ENCODE results near the gene RAMP1. TPM values are rescaled to one million over a fixed set of nuclear protein-coding genes. Genes with fewer than 3 reads are reported as not detected.
"Not testable (repeated sequence)": the region's sequence is repeated elsewhere in the genome, so short reads cannot be mapped to it uniquely, and the experiment has no call there.

RAMP1 gene
- total RNA-seq, 1 donor from 2014 or later = 6.5 TPM

DNA sequence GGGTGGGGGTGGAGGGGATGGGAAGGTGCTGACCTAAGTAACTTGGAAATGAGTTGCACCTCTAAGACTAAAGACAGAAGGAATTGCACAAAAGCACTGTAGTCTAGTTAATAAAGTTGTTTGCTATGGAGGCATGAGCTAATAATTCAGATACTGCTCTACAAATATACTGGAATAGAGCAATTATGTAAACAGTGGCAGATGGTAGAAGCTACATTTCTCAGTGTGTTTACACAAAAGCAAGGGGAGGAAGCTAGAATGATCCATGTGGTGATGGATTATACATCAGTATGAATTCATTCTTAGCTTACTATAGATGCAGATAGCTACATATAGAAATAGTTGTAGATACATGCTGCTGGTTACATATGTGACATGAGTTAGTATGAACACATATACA is 79.8 kb downstream of the RAMP1 start:
- no peak for DNase-seq (ENCODE audit: low read depth)
- H3K4me3 ChIP-seq (ENCODE audit: low read depth, low read length) = no peak overlapping the region
- no peak for TF ChIP-seq CTCF (conservative IDR thresholded peaks at IDR 0.05; ENCODE audit: low read depth, low read length)

- TF ChIP-seq CTCF (conservative IDR thresholded peaks at IDR 0.05; ENCODE audit: low read depth, low read length) = no peak
- no peak overlapping the region for H3K4me3 ChIP-seq (ENCODE audit: low read depth, low read length)
- no peak for DNase-seq (ENCODE audit: low read depth)
These were observed 81.4 kb downstream of the RAMP1 start for GRCh38 chr2:237940828-237941227.

- no peak for DNase-seq (ENCODE audit: low read depth)
- H3K4me3 ChIP-seq (ENCODE audit: low read depth, low read length) = no peak overlapping the region
- TF ChIP-seq CTCF (conservative IDR thresholded peaks at IDR 0.05; ENCODE audit: low read depth, low read length) = no peak
These were observed 81.8 kb downstream of the RAMP1 start for GRCh38 chr2:237941239-237941638.

DNA sequence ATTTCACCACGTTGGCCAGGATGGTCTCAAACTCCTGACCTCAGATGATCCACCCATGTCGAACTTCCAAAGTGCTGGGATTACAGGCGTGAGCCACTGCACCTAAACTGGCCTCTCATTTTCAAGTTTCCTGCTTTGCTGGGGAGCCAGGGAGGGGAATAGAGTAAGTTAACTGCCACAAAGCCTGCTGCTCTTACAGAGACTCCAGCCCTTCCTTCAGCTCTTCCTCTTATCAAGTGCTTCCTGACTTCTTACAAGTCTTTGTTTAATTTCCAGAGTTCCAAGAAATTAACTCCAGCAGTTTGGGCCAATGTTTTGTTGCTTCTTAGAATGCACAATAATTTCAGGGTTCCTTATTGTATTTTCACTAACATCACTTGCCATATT is 83.1 kb downstream of the RAMP1 start:
- DNase-seq (ENCODE audit: low read depth) = no peak
- no peak for TF ChIP-seq CTCF (conservative IDR thresholded peaks at IDR 0.05; ENCODE audit: low read depth, low read length)
- H3K4me3 ChIP-seq (ENCODE audit: low read depth, low read length) = no peak overlapping the region

- DNase-seq (ENCODE audit: low read depth) = no peak
- no peak overlapping the region for H3K4me3 ChIP-seq (ENCODE audit: low read depth, low read length)
- TF ChIP-seq CTCF (conservative IDR thresholded peaks at IDR 0.05; ENCODE audit: low read depth, low read length) = no peak
These were observed 84.1 kb downstream of the RAMP1 start for GRCh38 chr2:237943395-237944094.

DNA sequence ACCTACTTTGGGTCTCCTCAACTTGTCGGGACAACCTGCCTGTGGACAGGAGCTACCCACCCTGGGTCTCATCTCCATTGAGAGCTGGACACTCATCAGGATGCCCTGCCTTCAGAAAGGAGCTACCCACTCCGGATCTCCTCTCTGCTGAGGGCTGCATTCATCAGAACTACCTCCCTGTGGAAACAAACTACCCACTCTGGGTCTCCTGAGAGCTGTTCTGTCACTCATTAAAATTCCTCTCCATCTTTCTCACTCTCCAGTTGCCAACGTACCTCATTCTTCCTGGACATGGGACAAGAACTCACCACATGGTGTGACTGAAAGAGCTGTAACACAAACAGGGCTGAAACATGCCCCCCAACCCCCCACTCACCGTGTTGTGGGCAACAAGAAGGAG is 84.9 kb downstream of the RAMP1 start:
- DNase-seq (ENCODE audit: low read depth) = no peak
- no peak overlapping the region for H3K4me3 ChIP-seq (ENCODE audit: low read depth, low read length)
- TF ChIP-seq CTCF (conservative IDR thresholded peaks at IDR 0.05; ENCODE audit: low read depth, low read length) = no peak

GRCh38 chr2:237946423-237946822 is 87.0 kb downstream of the RAMP1 start:
- H3K4me3 ChIP-seq (ENCODE audit: low read depth, low read length) = no peak overlapping the region
- TF ChIP-seq CTCF (conservative IDR thresholded peaks at IDR 0.05; ENCODE audit: low read depth, low read length) = no peak
- DNase-seq (ENCODE audit: low read depth) = no peak

GRCh38 chr2:237951354-237951753 is 91.9 kb downstream of the RAMP1 start:
- not testable (repeated sequence) for H3K4me3 ChIP-seq (ENCODE audit: low read depth, low read length); DNase-seq (ENCODE audit: low read depth)
